ENCODE measurements around the gene SEC22C.

DNA sequence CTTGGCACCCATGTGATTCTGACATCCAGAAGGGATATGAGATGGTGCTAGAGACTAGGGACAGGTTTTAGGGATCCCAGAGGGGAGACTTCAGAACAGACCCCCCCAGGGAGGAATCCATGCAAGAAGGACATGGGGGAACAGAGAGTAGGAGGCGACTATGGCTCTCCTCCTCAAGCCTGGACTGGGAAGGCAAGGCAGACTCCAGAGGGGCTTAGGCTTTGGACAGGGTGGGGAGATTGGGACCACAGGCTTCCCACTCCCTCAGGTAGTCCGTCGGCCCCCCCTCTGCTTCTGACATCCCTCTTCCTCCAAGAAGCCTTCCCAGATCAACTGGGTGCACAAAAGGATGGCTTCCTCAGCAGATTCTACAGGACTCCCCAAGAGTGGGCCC, 82.3 kb downstream of the SEC22C start:
- TF ChIP-seq, protein P1, sequence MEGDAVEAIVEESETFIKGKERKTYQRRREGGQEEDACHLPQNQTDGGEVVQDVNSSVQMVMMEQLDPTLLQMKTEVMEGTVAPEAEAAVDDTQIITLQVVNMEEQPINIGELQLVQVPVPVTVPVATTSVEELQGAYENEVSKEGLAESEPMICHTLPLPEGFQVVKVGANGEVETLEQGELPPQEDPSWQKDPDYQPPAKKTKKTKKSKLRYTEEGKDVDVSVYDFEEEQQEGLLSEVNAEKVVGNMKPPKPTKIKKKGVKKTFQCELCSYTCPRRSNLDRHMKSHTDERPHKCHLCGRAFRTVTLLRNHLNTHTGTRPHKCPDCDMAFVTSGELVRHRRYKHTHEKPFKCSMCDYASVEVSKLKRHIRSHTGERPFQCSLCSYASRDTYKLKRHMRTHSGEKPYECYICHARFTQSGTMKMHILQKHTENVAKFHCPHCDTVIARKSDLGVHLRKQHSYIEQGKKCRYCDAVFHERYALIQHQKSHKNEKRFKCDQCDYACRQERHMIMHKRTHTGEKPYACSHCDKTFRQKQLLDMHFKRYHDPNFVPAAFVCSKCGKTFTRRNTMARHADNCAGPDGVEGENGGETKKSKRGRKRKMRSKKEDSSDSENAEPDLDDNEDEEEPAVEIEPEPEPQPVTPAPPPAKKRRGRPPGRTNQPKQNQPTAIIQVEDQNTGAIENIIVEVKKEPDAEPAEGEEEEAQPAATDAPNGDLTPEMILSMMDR (IDR thresholded peaks at IDR 0.05; ENCODE audit: low read depth, low read length), result no peak
- TF ChIP-seq EZH2phosphoT487 (IDR thresholded peaks at IDR 0.05; ENCODE audit: low read depth), result no peak
